Common myeloid progenitor, CD34-positive (primary cell): ENCODE data around the gene PABPC1L.

Experiments
- CTCF ChIA-PET: fragments of 350-600 bp; sonication (Branson Sonifier 250); formaldehyde crosslinking; loops from one replicate; lab custom pipeline; 2021; ENCODE audit warnings: antibody characterized with exemption; lab: Charles Lee
- POLR2A ChIA-PET: fragments of 350-600 bp; sonication (Branson Sonifier 250); formaldehyde crosslinking; loops from one replicate; lab custom pipeline; 2021; ENCODE audit warnings: antibody characterized with exemption; lab: Charles Lee
- DNase-seq, 3 donors: peaks; one replicate each; pipeline versions ENCODE4 v3.0.0 to v3.0.0-alpha.2; 2013
- H3K27ac ChIP-seq, 2 experiments: 1 replicate in 1 of 2; 2 replicates in 1 of 2; pipeline ENCODE4 v1.7.0; 2013; ENCODE audit warnings: inconsistent platforms in 2 of 2, low read length in 2 of 2, mild to moderate bottlenecking in 2 of 2, low read depth in 1 of 2, moderate library complexity in 1 of 2; ENCODE audit not compliant: severe bottlenecking in 2 of 2, insufficient read depth in 1 of 2, poor library complexity in 1 of 2
- H3K27me3 ChIP-seq, 5 experiments: replicated peaks in 2 of 5; 1 replicate in 3 of 5; 2 replicates in 2 of 5; pipeline versions ENCODE4 v1.6.1 to v1.7.0; 2013; ENCODE audit warnings: low read length in 4 of 5, mild to moderate bottlenecking in 2 of 5, moderate library complexity in 2 of 5, inconsistent platforms in 1 of 5; ENCODE audit not compliant: insufficient read depth in 5 of 5, control insufficient read depth in 4 of 5
- H3K36me3 ChIP-seq, 4 experiments: 1 replicate in 2 of 4; 2 replicates in 2 of 4; pipeline versions ENCODE4 v1.6.1 to v1.7.0; 2013; ENCODE audit warnings: low read length in 3 of 4, control low read depth in 1 of 4, mild to moderate bottlenecking in 1 of 4; ENCODE audit not compliant: control insufficient read depth in 4 of 4, insufficient read depth in 4 of 4
- H3K4me1 ChIP-seq, 4 experiments: 1 replicate in 3 of 4; 2 replicates in 1 of 4; pipeline versions ENCODE4 v1.6.1 to v1.7.1; 2013; ENCODE audit warnings: low read length in 3 of 4, mild to moderate bottlenecking in 3 of 4, control low read depth in 1 of 4, inconsistent platforms in 1 of 4, moderate library complexity in 1 of 4; ENCODE audit not compliant: control insufficient read depth in 4 of 4, insufficient read depth in 4 of 4; ENCODE audit errors: control extremely low read depth in 1 of 4
- H3K4me3 ChIP-seq, 7 experiments: 1 replicate in 4 of 7; 2 replicates in 3 of 7; pipeline versions ENCODE4 v1.5.1 to v1.7.0; 2013; ENCODE audit warnings: mild to moderate bottlenecking in 7 of 7, low read length in 6 of 7, moderate library complexity in 6 of 7, inconsistent platforms in 2 of 7, low read depth in 2 of 7, control low read depth in 1 of 7; ENCODE audit not compliant: insufficient read depth in 4 of 7, control insufficient read depth in 1 of 7; ENCODE audit errors: extremely low read depth in 1 of 7
- H3K9me3 ChIP-seq, 5 experiments: 1 replicate in 4 of 5; 2 replicates in 1 of 5; pipeline versions ENCODE4 v1.6.1 to v1.7.1; 2013; ENCODE audit warnings: low read length in 4 of 5, mild to moderate bottlenecking in 2 of 5, inconsistent platforms in 1 of 5, low read depth in 1 of 5, moderate library complexity in 1 of 5; ENCODE audit not compliant: control insufficient read depth in 4 of 5, insufficient read depth in 2 of 5; ENCODE audit errors: control extremely low read depth in 1 of 5
- WGBS: methylation state at CpG from one replicate; pipeline ENCODE4 v1.1.5; 2013; ENCODE audit not compliant: insufficient coverage; 5-methylcytosine and 5-hydroxymethylcytosine counted together

Gene PABPC1L

DNA sequence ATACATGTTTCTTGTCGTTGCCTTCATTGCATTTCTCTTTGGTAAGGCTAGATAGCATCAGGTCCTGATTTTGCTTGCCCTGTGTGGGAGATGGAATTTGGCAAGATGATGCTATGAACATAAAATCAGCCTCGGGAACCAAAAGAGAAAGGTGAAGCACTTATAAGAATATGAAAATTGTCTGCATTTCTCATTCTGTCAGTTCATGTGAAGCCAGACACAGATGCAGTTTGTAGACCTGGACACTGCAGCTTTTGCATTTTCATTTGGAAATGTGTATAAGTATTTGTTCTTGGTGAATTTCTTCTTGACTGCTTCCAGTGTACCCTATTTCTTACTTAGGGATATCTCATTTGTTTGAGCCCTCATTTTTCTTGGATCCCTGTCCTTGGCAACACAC lies 23.0 kb upstream of the PABPC1L start:
- no peaks in the 10 kb centered on the region for H3K9me3 ChIP-seq
- no peak for DNase-seq
- H3K4me1 ChIP-seq = peaks cover 12 to 42% (median 28%) of the 10 kb centered on the region in 4 experiments
- H3K27me3 ChIP-seq = no peaks in the 10 kb centered on the region
- H3K4me3 ChIP-seq = peak overlapping the region in 6 of 7 experiments; percentile 76 to 97 (median 94)
- POLR2A ChIA-PET = no interaction called here
- CTCF ChIA-PET = no interaction called here
- peaks cover 0 to 10% (median 0%) of the 10 kb centered on the region in 4 experiments for H3K36me3 ChIP-seq
- H3K27ac ChIP-seq = peak overlapping the region in 1 of 2 experiments; percentile 79
- WGBS = 5% methylated on average over 2 of the region's 2 CpGs

- H3K27me3 ChIP-seq = no peaks in the 10 kb centered on the region
- H3K36me3 ChIP-seq = peaks cover 0 to 10% (median 0%) of the 10 kb centered on the region in 4 experiments
- H3K27ac ChIP-seq = peak overlapping the region in 1 of 2 experiments; percentile 79
- 86% methylated on average over 4 of the region's 4 CpGs for WGBS
- ChIA-PET CTCF (interaction anchor here (1.2 to 3.4 kb wide), 3 partner anchors 15 to 28 kb away, joined by 3 to 21 read pairs (median 6); no protein-coding TSS in a partner anchor), POLR2A (no interaction called here)
- no peak for DNase-seq
- H3K9me3 ChIP-seq = no peaks in the 10 kb centered on the region
- peaks cover 12 to 42% (median 28%) of the 10 kb centered on the region in 4 experiments for H3K4me1 ChIP-seq
- peak overlapping the region in 4 of 7 experiments; percentile 92 to 97 (median 97) for H3K4me3 ChIP-seq
These were observed 22.4 kb upstream of the PABPC1L start for GRCh38 chr20:44887466-44887865.

DNA sequence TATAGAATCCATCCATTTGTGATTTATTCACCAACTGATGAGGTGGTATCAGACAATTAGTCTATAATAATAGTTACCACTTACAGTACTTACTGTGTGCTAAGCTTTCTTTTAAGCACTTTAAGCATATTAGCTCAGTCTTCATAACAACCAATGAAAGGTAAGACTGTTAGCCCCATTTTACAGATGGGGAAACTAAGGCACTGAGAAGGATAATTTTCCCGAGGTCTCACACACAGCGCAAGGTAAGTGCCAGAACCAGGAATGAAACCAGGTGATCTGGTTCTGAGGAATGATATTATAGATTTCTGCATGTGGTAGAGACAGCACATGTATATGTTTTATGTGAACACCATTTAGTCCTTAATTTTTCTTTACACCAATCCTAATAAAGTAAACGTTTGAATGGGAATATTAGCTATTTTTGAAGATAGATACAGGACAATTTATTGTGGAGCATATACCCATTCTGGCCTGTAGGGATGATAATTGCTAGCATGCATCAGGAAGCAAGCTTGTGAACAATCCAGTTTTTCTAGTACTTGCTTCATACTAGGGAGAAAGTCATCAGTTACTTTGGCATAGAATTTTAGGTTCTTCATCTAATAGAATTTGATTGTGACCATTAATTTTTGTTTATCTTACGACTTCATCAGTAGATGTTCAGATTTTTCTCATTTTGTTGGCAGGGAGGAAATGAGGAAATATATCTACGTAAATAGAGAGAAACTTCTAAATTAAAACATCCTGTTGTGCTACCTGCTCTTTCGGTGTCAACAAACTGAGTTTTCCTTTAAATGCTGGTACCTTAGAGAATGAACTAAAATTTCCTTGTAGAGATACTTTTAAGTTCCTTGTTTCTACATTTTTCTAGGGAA lies 21.4 kb upstream of the PABPC1L start:
- H3K4me1 ChIP-seq = peaks cover 12 to 42% (median 28%) of the 10 kb centered on the region in 4 experiments
- ChIA-PET CTCF (interaction anchor here (1.2 to 3.4 kb wide), 6 partner anchors 11 to 911 kb away, joined by 3 to 21 read pairs (median 8); no protein-coding TSS in a partner anchor), POLR2A (interaction anchor here (0.6 kb wide), 1 partner anchor 22 kb away, joined by 3 read pairs; no protein-coding TSS in a partner anchor)
- 80% methylated on average over 2 of the region's 6 CpGs for WGBS
- DNase-seq = peak; percentile 26 to 50 (median 45)
- H3K4me3 ChIP-seq = peak overlapping the region in 2 of 7 experiments; percentile 15 to 19
- H3K27ac ChIP-seq = no peak overlapping the region
- no peaks in the 10 kb centered on the region for H3K27me3 ChIP-seq
- peaks cover 0 to 13% (median 0%) of the 10 kb centered on the region in 4 experiments for H3K36me3 ChIP-seq
- H3K9me3 ChIP-seq = no peaks in the 10 kb centered on the region

GRCh38 chr20:44891826-44892225 lies 18.0 kb upstream of the PABPC1L start:
- 71% methylated on average over 1 of the region's 1 CpG for WGBS
- DNase-seq = no peak
- Histone ChIP-seq H3K27me3 (no peaks in the 10 kb centered on the region), H3K4me1 (peaks cover 20 to 49% (median 30%) of the 10 kb centered on the region in 4 experiments), H3K27ac (no peak overlapping the region), H3K9me3 (no peaks in the 10 kb centered on the region), H3K36me3 (peaks cover 0 to 17% (median 0%) of the 10 kb centered on the region in 4 experiments), H3K4me3 (no peak overlapping the region)
- ChIA-PET POLR2A (no interaction called here), CTCF (interaction anchor here (1.1 to 1.5 kb wide), 3 partner anchors 11 to 69 kb away, joined by 3 to 5 read pairs (median 3); no protein-coding TSS in a partner anchor)

DNA sequence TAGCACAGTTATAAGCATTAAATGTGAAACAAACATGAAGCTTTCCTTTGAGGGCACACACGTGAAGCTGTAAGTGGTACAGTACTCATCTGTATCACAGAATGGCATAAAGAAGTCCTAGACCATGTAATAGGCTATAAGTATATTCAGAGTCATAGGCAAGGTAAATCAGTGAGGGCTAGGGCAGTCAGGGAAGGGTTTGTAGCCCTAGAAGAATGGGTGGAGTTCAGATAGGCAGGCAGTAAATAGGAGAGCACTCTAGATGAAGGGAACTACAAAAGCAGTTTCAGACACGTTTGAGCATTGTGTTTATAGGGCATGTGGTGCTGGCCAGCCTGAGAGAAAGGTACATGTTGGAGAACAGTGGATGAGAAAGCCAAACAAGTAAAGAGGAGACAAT lies 14.9 kb upstream of the PABPC1L start:
- H3K4me3 ChIP-seq = no peak overlapping the region
- 75% methylated on average over 2 of the region's 2 CpGs for WGBS
- POLR2A ChIA-PET = no interaction called here
- no peaks in the 10 kb centered on the region for H3K27me3 ChIP-seq
- H3K9me3 ChIP-seq = no peaks in the 10 kb centered on the region
- no peak for DNase-seq
- H3K27ac ChIP-seq = no peak overlapping the region
- peaks cover 8 to 37% (median 26%) of the 10 kb centered on the region in 4 experiments for H3K4me1 ChIP-seq
- CTCF ChIA-PET = interaction anchor here (1.2 kb wide), 2 partner anchors 9 to 14 kb away, joined by 3 to 4 read pairs; no protein-coding TSS in a partner anchor
- peaks cover 0 to 13% (median 0%) of the 10 kb centered on the region in 4 experiments for H3K36me3 ChIP-seq

GRCh38 chr20:44896583-44896982 lies 13.3 kb upstream of the PABPC1L start:
- peak; percentile 28 to 67 (median 54) for DNase-seq
- peaks cover 8 to 44% (median 32%) of the 10 kb centered on the region in 4 experiments for H3K4me1 ChIP-seq
- H3K27ac ChIP-seq = peak overlapping the region in 1 of 2 experiments; percentile 11
- H3K9me3 ChIP-seq = no peaks in the 10 kb centered on the region
- 14% methylated on average over 1 of the region's 1 CpG for WGBS
- H3K4me3 ChIP-seq = peak overlapping the region in 5 of 7 experiments; percentile 8 to 50 (median 21)
- H3K27me3 ChIP-seq = no peaks in the 10 kb centered on the region
- ChIA-PET CTCF (interaction anchor here (0.8 to 1.6 kb wide), 3 partner anchors 12 to 22 kb away, joined by 3 to 5 read pairs (median 4); no protein-coding TSS in a partner anchor), POLR2A (no interaction called here)
- H3K36me3 ChIP-seq = peaks cover 0 to 26% (median 5%) of the 10 kb centered on the region in 4 experiments
